Esophagus muscularis mucosa (tissue), 4 donors: ENCODE measurements around the gene IER2.

Experiments
- CTCF ChIP-seq, 3 experiments: fragments of 200-600 bp in 2 of 3; fragments of 450-650 bp in 1 of 3; sonication (generic) in 2 of 3; IDR thresholded peaks; one replicate each; pipeline ENCODE4 v1.5.1; 2017 to 2019; ENCODE audit warnings: antibody characterized with exemption in 3 of 3, mild to moderate bottlenecking in 2 of 3, moderate library complexity in 1 of 3
- EP300 ChIP-seq: sonication (generic); formaldehyde crosslinking; IDR thresholded peaks from one replicate; pipeline ENCODE4 v1.6.1; 2017; ENCODE audit warnings: antibody characterized with exemption
- POLR2AphosphoS5 ChIP-seq, 2 donors: sonication (generic); formaldehyde crosslinking; IDR thresholded peaks; one replicate each; pipeline ENCODE4 v1.6.1; 2017; ENCODE audit warnings: antibody characterized with exemption in 2 of 2

- no peak for TF ChIP-seq CTCF (IDR thresholded peaks at IDR 0.05)
- TF ChIP-seq POLR2AphosphoS5 (IDR thresholded peaks at IDR 0.05) = no peak
- no peak for TF ChIP-seq EP300
These were observed 40.1 kb upstream of the IER2 start for GRCh38 chr19:13110099-13110610.
